HG03064 (cell line): Measurements from ENCODE around the gene RAMACL.
"Not testable (repeated sequence)": the region's sequence is repeated elsewhere in the genome, so short reads cannot be mapped to it uniquely, and the experiment has no call there.

Source experiments
- ATAC-seq: cut with Tn5 transposase; IDR thresholded peaks from one replicate; pipeline ENCODE4 v1.9.1; 2021; ENCODE audit warnings: low read depth; ENCODE audit not compliant: unreplicated experiment

The RAMACL gene

GRCh38 chr6:166539011-166539385 lies 47.5 kb downstream of the RAMACL start:
- ATAC-seq, result not testable (repeated sequence)

- no peak for ATAC-seq
Observed at GRCh38 chr6:166538297-166539010, 48.0 kb downstream of the RAMACL start.

GRCh38 chr6:166534658-166535406 lies 51.6 kb downstream of the RAMACL start:
- no peak for ATAC-seq

- ATAC-seq, result no peak
Observed at GRCh38 chr6:166533205-166533824, 53.2 kb downstream of the RAMACL start.
